ENCODE data around the gene CNTNAP2.

The CNTNAP2 gene

DNA sequence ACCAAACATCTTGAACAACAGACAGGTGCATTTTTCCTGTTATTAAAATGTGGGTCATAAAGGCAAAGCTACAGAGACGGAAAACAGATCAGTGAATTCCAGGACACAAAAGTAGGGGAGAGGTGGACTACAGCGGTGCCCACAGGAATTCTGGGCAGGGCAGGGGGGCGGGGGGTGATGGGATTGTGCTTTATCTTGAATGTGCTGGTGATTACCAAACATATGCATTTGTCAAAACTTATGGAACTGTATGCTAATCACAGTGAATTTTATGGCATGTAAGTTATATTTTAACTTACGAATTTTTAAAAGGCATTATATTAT is 519.4 kb downstream of the CNTNAP2 start:
- DNase-seq, result no peak

DNA sequence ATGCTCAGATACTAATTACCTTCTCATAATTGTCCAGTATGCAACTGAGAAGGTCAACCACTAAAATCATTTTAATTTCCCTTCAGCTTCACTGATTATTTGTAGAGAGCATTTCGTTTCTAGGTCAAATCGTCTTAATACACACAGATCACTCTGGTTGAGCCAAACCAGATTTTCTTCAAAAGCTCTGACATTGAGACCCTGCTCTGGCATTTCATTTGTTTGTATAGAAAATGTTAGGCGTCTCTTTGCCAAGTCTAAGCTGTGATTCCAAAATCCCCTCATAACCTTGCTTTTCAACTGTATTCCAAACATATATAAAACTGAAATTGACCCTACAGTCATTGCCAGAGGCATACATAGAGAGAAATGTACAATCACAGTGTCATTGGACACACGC is 520.0 kb downstream of the CNTNAP2 start:
- DNase-seq, result no peak

DNA sequence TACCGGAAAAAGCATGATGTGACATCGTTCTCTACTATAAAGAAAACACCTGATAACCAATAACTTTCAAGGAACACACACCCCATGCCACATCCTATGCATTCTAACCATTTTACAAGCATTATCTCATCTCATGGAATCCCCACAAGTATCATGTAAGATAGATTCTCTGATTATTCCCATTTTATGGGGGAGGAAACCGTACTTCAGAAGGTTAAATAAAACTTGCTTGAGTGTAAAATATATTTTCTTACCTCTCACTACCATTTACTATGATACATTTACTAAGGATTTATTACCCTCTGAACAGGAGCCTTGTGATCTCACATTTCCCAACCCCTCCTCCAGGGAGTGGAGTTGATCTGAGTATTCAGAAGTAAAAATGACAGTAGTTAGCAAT is 522.7 kb downstream of the CNTNAP2 start:
- DNase-seq, result no peak

DNA sequence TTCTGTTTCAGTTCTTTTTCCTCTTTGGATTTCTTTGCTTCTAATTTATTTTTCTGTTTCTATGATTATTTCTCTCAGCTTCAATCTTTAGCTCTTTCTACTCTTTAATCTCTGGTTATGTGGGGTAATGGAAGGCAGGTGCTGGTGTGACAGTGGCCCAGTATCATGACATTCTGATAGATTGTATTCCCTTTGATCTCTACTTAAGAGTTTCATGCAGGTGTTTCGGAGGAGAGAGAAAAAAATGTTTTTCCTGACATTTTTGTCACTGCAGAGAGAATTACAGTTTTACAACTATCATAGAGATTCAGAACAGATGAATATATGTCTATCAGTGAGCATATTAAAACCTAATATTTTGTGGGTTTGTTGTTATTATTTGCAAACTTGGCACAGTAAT is 524.9 kb downstream of the CNTNAP2 start:
- no peak for DNase-seq

DNA sequence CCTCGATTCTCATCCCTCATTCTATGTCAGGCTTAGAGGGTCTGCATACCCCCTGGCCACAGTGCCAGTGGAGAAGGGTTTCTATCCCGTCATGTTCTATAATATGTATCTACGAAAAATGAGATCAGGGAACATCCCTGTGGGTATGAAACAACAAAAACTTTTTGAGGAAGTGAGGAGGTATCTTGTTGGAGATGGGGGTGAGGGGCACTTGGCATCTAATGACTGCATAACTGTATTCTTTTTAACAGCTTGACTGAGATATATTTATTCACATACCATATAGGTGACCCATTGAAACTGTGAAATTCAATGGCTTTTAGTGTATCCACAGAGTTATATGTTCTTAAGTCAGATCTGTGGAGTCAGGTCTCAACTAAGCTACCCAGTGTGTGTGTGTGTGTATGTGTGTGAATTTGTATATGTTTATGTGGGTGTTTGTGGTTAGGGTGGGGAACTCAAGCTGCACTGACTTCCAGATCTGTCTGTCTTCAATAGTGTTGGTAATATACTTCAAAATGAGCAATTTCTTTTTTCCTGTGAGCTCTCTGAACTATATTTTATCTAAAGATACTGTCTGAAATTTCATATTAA is 528.9 kb downstream of the CNTNAP2 start:
- no peak for DNase-seq

DNA sequence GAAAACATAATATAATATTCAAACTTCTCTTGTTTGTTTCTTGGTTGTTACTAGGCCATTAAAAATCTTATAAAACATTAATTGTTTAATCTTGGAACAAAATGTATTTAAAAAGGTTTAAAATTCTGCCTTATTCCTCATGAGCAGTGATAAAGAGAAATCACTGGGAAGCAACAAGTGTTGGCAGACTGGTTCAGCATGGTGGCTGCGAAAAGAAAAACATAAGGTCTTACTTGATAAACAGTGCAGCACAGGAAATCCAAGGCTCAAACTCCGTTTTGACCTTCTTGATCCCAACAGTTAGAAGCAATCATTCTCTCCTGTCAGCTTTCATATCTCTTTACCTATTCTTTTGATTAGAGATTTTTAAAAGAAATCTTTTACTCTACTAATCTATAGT is 530.8 kb downstream of the CNTNAP2 start:
- DNase-seq, result peak; percentile 6

DNA sequence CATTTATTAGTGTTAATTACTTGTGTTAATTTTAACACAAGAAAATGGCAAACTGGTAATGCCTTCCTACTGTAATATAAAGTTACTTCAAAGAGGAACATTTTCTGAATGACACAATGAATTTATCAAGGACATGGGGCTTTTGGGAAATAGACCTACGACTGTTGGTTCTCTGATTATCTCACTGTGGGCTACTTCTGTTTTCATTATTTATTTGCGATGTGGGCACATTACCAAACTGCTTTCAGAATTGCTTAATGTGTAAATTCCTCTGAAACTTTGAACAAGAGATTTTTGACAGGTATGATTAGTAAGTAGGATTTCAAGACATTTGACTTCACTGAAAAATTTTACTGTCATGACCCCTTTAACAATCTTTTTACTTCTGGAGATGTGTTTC is 535.6 kb downstream of the CNTNAP2 start:
- DNase-seq, result no peak

DNA sequence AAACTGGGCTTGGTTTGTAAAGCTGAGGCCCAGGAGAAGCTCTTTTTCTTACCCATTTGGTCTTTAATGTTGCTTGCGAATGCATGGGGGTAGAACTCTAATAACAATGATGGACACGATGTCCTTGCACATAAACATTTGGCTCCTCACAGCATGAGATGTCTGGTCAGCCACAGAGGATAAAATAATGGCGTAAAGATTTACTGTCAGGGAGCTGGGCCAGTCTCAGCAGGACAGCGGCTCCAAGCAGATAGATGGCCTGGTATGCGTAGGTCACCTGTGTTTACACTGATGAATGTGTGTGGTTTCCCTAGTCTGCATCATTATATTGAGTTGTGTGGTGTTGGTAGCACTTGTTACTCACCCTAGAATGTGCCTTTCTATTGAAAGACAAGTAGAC is 537.4 kb downstream of the CNTNAP2 start:
- DNase-seq, result peak; percentile 95

DNA sequence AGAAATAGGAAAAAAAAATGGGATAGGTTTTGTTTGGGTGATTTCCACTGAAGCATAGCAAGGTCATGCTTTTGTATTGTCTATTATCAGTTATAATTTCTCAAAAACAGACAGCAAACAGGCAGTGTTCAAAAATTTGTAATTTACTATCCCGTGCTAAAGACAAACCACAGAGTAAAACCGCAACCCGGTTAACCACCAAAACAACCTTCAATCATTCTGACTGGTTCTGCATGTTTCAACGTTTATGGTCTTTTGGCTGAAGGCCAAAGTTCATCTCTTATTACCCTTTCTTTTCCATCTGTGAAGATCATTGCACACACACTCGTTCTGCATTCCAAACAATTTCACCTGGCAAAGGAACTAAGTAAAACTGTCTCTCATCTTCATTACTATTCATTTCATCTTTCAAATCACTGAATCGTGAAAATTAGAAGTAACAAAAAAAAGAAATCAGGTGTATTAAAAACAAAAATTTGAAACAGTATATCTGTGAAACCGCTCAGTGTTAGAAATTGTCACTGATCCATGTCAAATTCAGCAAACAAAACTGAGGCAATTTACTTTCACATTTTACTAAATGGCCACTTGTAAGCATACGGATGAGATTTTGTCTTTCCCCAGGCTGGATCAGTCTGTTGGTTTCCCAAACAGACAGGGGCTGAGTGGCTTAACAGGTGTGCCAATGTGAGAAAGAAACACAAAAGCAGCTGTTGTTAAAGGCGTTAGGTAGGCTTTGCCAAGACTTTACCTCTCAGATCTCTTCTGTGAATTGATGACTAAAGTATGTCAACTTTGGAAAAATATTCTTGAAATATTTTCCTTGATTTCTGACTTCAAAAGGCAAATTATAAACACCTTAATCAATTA is 539.6 kb downstream of the CNTNAP2 start:
- peak; percentile 59 for DNase-seq

DNA sequence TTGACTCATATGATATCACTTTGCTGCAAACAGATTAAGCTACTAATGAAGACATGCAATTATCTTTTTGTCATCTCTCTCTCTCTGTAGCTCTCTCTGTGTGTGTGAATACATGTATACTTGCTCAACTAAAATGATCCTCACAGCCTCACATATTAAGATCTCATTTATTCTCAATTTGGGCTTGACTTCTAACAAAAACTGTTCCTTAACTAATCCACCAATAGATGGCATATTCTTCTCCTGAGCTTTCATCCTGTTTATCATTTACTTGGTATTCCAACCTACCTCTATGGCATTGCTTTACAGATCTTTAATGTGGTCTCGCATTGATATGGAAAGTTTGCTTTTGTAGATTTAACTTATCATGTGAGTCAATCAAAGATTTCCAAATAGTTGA is 540.4 kb downstream of the CNTNAP2 start:
- DNase-seq, result no peak

DNA sequence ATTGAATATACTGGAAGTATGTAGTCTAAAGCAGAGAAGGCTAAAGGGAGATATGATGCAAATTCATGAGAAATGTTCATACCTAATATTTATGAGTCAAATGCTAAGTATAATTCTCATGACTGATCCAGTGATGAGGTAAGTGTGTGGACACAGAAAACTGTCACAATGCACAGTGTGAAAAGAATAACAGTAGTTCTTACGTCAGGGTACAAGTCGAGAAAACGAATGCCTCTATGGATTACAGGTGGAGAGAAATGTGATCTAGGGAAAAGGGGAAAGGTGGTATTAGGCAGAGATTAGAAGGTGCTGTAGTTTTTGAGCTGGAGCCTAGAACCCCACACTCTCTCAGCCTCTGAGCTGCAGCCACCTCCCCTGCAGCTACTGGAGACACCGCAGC is 542.0 kb downstream of the CNTNAP2 start:
- DNase-seq, result no peak

DNA sequence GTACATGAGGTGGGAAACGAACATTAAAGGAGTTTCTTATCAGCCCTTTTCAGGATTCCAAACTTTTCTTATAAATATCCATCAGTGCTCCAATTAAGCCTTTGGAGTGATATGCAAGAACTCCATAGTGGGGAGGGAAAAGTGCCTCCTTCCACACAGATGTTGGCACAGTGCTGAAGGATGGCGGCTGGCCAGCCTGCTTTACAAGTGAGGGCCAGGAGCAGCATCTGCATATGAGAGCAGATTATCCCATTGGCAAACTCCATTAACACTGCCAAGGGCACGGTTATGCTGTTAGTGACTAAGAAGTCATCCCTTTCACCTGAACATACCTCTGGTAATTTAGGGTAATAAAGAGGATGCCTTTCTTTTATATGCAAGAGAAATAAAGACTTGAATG is 543.1 kb downstream of the CNTNAP2 start:
- no peak for DNase-seq

DNA sequence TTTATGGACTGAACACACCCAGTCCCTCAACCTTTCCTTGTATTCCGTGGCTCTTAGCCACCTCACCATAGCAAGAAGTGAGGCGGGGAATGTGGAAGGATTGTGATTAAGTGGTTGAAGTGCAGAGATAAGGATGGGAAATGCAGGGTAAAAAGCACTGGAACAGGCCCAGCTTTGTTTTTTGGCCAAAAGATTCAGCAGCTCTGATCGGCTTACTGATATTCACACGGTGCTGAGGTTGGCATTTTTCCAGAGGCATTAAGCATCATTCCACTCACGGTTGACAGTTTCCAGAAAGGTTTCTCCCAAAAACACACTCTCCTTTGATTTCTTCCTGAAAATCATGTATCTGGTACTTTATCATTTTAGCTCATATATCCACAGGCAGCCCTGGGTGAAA is 544.2 kb downstream of the CNTNAP2 start:
- no peak for DNase-seq

DNA sequence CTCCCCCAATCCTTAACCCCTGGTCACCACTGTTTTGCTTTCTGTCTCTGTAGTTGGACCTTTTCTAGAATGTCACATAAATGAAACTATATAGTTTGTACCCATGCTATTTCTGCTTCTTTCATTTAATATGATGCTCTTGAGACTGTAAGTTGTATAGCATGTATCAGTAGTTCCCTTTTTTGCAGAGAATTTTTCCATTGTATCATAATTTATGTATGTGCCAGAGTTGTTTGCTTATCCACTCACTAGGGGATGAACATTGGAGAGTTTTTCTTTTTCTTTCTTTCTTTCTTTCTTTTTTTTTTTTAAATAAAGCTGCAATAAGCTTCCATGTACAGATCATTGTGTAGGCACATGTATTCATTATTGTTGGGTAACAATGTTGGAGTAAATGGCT is 544.8 kb downstream of the CNTNAP2 start:
- DNase-seq, result no peak

DNA sequence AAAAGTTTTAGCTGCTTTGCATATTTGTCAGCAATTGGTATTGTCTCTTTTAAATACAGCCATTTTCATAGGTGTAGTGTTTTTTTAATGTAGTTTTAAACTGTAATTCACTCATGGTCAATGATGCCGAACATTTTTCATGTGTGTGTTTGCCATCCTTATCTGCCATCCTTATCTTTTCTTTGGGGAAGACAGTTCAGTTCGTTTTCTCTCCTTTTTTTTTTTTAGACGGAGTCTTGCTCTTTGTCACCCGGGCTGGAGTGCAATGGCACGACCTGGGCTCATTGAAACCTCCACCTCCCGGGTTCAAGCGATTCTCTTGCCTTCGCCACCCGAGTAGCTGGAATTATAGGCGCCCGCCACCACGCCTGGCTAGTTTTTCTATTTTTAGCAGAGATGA is 545.3 kb downstream of the CNTNAP2 start:
- DNase-seq, result no peak

DNA sequence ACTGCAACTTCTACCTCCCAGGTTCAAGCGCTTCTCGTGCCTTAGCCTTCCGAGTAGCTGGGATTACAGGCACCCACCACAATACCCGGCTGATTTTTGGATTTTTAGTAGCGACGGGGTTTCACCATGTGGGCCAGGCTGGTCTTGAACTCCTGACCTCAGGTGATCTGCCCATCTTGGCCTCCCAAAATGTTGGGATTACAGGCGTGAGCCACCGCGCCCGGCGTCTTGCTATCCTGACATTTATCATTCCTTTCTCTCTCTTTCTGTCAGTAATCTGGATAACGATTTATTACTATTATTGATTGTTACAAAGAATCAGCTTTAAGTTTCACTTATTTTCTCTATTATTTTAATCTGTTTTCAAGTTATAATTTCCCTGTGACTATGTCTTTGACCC is 548.4 kb downstream of the CNTNAP2 start:
- DNase-seq, result no peak

DNA sequence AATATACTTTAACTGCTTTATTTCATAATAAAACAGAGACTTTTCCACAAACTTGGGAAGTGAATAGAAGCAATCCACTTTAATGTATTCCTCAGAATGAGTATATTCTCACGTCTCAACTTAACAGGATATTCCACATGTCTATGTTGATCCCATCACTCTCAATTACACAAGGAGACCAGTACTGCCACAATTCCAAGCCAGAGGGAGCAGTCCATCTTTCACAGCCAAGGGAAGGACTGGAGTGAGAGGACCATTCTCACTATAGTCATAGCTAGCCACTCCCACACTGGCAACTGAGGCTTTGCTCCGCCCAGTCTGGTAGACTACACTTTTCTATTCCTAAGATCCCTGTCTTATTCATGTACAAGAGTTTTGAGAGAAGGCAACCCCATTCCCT is 553.9 kb downstream of the CNTNAP2 start:
- DNase-seq, result no peak

DNA sequence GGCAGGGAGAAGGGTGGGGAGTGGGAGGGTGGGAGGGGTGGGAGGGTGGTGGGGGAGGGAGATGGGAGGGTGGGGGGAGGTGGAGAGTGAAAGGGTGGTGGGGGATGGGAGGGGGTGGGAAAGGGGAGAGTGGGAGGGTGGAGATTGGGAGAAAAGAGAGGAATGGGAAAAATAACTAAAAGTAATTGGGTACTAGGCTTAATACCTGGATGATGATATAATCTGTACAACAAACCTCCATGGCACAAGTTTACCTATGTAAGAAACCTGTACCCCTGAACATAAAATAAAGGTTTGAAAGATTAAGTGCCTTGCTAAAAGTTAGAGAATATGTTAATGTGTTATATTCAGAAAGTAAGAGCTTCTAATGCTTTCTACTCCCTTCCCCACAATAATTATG is 564.9 kb downstream of the CNTNAP2 start:
- no peak for DNase-seq

DNA sequence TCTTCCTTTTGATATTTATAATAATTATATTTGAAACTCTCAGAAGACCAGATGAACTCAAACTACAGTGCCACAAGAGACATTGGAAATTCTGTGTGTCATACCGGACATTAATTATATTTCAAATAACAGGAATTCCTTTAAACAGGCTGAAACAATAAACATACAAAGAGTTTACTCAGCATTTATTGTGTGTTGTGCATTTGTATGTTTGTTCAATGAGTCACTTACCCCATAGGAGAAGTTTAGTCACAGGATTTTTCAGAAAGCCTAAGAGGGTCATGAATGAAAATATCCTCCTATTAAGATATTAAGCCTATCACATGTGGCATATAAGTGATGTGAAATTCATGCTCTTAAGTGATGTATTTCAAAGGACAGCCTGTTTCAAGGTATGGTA is 566.8 kb downstream of the CNTNAP2 start:
- DNase-seq, result no peak

DNA sequence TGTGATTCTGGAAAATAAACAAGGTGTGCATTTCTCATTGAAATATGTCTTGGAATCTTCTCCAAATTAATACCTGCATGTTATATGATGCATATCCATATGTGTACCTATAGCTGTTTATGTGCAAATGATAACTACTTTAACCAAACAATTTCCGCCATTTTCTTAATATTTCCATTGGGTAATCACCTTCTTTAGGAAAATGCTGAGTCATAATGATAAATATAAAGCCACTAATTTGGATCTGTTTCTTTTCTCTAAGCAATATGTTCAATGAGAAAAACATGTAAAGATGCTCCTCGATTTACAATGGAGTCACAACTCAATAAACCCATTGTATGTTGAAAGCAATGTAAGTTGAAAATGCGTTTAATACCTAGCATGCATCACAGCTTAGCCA is 574.4 kb downstream of the CNTNAP2 start:
- no peak for DNase-seq

DNA sequence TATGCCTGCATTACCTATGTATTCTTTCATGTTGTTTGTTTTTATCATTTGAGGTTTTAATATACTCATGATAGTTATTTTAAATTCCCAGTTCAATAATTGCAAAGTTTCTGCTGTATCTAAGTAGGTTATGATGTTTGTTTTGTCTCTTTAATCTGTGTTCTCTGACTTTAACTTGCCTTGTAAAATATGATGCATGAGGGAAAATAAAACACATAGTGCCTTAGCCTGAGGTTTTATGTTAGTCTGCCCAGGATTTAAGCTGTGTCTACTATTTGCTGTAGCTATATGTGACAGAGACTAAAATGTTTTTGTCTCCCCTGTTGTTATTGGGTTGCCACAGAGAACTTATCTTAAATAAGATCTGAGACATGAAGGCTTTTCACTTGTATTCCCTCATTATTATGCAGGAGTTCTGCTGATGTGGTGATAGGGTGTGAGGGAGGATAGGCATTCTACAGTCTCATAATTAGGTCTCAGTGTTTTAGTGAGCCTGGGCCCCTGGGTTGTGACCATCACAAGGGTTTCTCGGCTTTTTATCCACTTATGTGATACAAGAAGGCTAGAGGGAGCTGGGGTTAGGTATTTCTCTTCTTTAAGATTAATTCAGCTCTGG is 582.5 kb downstream of the CNTNAP2 start:
- DNase-seq, result no peak

DNA sequence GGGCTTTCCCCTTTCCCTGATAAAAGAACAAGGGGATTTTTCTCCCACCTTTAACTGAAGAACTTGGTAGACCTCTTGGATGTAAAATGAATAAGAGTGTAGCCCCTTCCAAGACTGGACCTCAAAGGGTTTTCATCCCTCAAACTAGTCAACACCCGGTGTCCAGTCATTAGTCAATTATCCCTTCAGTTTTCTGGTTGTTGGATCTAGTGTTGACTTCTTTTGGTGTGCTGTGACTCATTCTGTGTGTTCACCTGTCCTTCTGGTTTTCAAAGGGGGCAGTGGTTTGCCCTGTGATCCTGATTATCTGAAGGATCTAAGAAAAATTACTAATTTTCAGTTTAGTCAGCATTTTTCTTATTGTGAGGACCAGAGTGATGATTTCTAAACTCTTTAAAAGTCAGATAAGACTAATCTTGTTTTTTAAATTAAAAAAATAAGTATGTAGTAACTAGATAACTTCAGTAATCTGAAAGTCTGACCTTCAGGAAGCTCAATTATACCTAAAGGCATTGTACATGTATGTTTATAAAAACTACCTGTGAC is 583.5 kb downstream of the CNTNAP2 start:
- no peak for DNase-seq

DNA sequence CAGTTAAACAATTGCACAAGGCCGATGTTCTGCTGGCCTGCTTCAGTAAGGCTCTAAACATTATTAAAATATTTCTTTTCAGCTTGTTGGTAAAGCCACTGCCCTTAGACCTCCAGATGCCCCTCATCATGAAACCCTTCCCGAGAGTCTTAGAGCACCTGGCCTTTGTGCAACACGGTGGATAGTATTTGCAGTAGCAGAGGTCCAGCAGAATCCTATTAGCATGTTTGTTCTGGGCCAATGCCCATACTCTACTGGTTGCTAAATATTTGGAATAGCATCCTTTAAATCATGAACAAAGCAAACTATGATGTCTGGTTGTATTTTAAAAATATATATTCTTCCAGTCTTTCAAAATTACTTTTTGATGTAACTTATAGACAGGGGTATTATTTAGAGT is 584.6 kb downstream of the CNTNAP2 start:
- no peak for DNase-seq

DNA sequence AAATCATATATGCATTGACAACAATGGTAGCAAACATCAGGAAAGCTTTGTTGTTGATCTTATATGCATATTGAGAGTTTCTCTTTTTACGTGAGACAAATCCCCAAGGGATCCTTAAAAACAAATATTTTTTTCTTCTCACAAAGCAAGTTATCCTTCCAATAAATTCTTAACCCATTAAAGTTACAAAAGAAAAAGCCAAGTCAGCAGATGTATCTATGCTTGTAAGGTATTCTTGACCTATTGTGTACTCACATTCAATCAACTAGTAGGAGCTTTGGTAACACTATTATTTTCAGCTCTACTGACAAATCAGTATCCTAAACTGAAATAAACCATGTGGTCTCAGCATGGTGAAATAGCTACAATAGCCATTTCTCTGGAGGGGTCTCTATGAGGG is 586.3 kb downstream of the CNTNAP2 start:
- no peak for DNase-seq
